Progenitor cell of endocrine pancreas (in vitro differentiated cells): ENCODE results near the gene ATG16L2. TPM values are rescaled to one million over a fixed set of nuclear protein-coding genes. Genes with fewer than 3 reads are reported as not detected.

Source experiments
- DNase-seq: peaks from one replicate; pipeline ENCODE4 v3.0.0; 2021; ENCODE audit warnings: low spot score; ENCODE audit not compliant: unreplicated experiment
- H3K27ac Mint-ChIP-seq: 2 replicates; pipeline ENCODE4 v1.8.0; 2021; ENCODE audit warnings: mild to moderate bottlenecking, moderate library complexity, mixed read lengths
- H3K27me3 Mint-ChIP-seq: 2 replicates; pipeline ENCODE4 v1.8.0; 2021; ENCODE audit warnings: mixed read lengths
- H3K36me3 Mint-ChIP-seq: 2 replicates; pipeline ENCODE4 v1.8.0; 2022; ENCODE audit warnings: mixed read lengths; ENCODE audit not compliant: insufficient read depth
- H3K4me1 Mint-ChIP-seq: 2 replicates; pipeline ENCODE4 v1.8.0; 2021; ENCODE audit warnings: low read depth, mixed read lengths
- H3K4me3 Mint-ChIP-seq: 2 replicates; pipeline ENCODE4 v1.8.0; 2021; ENCODE audit warnings: low read depth, mild to moderate bottlenecking, moderate library complexity, mixed read lengths
- H3K9me3 Mint-ChIP-seq: 2 replicates; pipeline ENCODE4 v1.8.0; 2021; ENCODE audit warnings: low read depth, mixed read lengths
- CTCF ChIP-seq: fragments of 200-600 bp; sonication (generic); IDR thresholded peaks from one replicate; pipeline ENCODE4 v1.5.0; 2021; ENCODE audit warnings: antibody characterized with exemption, mild to moderate bottlenecking; ENCODE audit not compliant: unreplicated experiment
- total RNA-seq: library from RNA; stranded (reverse); gene quantifications from 2 replicates; pipeline ENCODE4 v1.2.1, GENCODE V29; 2021

Gene ATG16L2
- total RNA-seq, 1 donor from 2014 or later = 43.9 TPM

- peak overlapping the region; percentile 86 for H3K4me3 Mint-ChIP-seq
- H3K4me1 Mint-ChIP-seq = peaks cover 19% of the 10 kb centered on the region
- H3K36me3 Mint-ChIP-seq = peaks cover 7% of the 10 kb centered on the region
- peak overlapping the region; percentile 97 for H3K27ac Mint-ChIP-seq
- no peaks in the 10 kb centered on the region for H3K9me3 Mint-ChIP-seq
- no peaks in the 10 kb centered on the region for H3K27me3 Mint-ChIP-seq
- no peak for DNase-seq
- no peak for TF ChIP-seq CTCF
These were observed 1.6 kb upstream of the ATG16L2 start for GRCh38 chr11:72812604-72812966.

GRCh38 chr11:72812967-72813739 is 1.1 kb upstream of the ATG16L2 start:
- Mint-ChIP-seq H3K27ac (peak overlapping the region; percentile 97), H3K36me3 (peaks cover 8% of the 10 kb centered on the region), H3K4me1 (peaks cover 19% of the 10 kb centered on the region), H3K27me3 (no peaks in the 10 kb centered on the region), H3K9me3 (no peaks in the 10 kb centered on the region), H3K4me3 (peak overlapping the region; percentile 86)
- TF ChIP-seq CTCF = peak; percentile 65
- no peak for DNase-seq

- TF ChIP-seq CTCF = no peak
- H3K4me3 Mint-ChIP-seq = peak overlapping the region; percentile 86
- H3K4me1 Mint-ChIP-seq = peaks cover 19% of the 10 kb centered on the region
- no peaks in the 10 kb centered on the region for H3K9me3 Mint-ChIP-seq
- peaks cover 7% of the 10 kb centered on the region for H3K36me3 Mint-ChIP-seq
- peak overlapping the region; percentile 97 for H3K27ac Mint-ChIP-seq
- no peak for DNase-seq
- H3K27me3 Mint-ChIP-seq = no peaks in the 10 kb centered on the region
These were observed 398 bp upstream of the ATG16L2 start for GRCh38 chr11:72813740-72814285.

GRCh38 chr11:72815110-72815618 is 953 bp downstream of the ATG16L2 start:
- H3K27me3 Mint-ChIP-seq = peaks cover 6% of the 10 kb centered on the region
- H3K27ac Mint-ChIP-seq = peak overlapping the region; percentile 98
- H3K36me3 Mint-ChIP-seq = peaks cover 11% of the 10 kb centered on the region
- H3K4me1 Mint-ChIP-seq = peaks cover 19% of the 10 kb centered on the region
- peak overlapping the region; percentile 94 for H3K4me3 Mint-ChIP-seq
- H3K9me3 Mint-ChIP-seq = no peaks in the 10 kb centered on the region
- TF ChIP-seq CTCF = no peak
- DNase-seq = no peak

- DNase-seq = no peak
- peaks cover 23% of the 10 kb centered on the region for H3K4me1 Mint-ChIP-seq
These were observed 2.3 kb downstream of the ATG16L2 start for GRCh38 chr11:72816404-72816990.

More at GRCh38 chr11:72816404-72816990, 2.3 kb downstream of the ATG16L2 start:
- TF ChIP-seq CTCF = no peak
- no peak overlapping the region for H3K4me3 Mint-ChIP-seq
- peaks cover 8% of the 10 kb centered on the region for H3K27me3 Mint-ChIP-seq
- H3K36me3 Mint-ChIP-seq = peaks cover 9% of the 10 kb centered on the region
- H3K9me3 Mint-ChIP-seq = no peaks in the 10 kb centered on the region
- no peak overlapping the region for H3K27ac Mint-ChIP-seq
